Neural cell (in vitro differentiated cells): ENCODE measurements around the gene NAALADL1. TPM values are rescaled to one million over a fixed set of nuclear protein-coding genes. Genes with fewer than 3 reads are reported as not detected.

Experiments
- H2AFZ ChIP-seq: fragments of 200-600, 300-800 bp; sonication (generic), shearing (Covaris generic); 2 replicates; pipeline ENCODE4 v1.6.0; 2014; ENCODE audit warnings: low read depth, mild to moderate bottlenecking, antibody characterized with exemption, low read length, moderate library complexity
- H3F3A ChIP-seq: fragments of 200-600 bp; shearing (Covaris generic); 2 replicates; pipeline ENCODE4 v1.6.1; 2016; ENCODE audit warnings: mild to moderate bottlenecking, moderate library complexity, mixed read lengths, antibody characterized with exemption, low read length; ENCODE audit not compliant: insufficient read depth, poor library complexity, severe bottlenecking
- H3K27ac ChIP-seq: fragments of 200-600, 300-800 bp; sonication (generic), shearing (Covaris generic); 2 replicates; pipeline ENCODE4 v1.5.1; 2014; ENCODE audit warnings: mild to moderate bottlenecking, low read length, moderate library complexity
- H3K27me3 ChIP-seq: fragments of 300-800, 200-600 bp; sonication (generic), shearing (Covaris generic); 2 replicates; pipeline ENCODE4 v1.6.0; 2014; ENCODE audit warnings: mild to moderate bottlenecking, low read depth, low read length, moderate library complexity; ENCODE audit not compliant: insufficient read depth
- H3K36me3 ChIP-seq: fragments of 300-800, 200-600 bp; sonication (generic), shearing (Covaris generic); 2 replicates; pipeline ENCODE4 v1.5.1; 2014; ENCODE audit warnings: mild to moderate bottlenecking, antibody characterized with exemption, low read length, moderate library complexity; ENCODE audit not compliant: insufficient read depth
- H3K4me2 ChIP-seq: fragments of 300-800, 200-600 bp; sonication (generic), shearing (Covaris generic); 2 replicates; pipeline ENCODE4 v1.6.0; 2014; ENCODE audit warnings: mild to moderate bottlenecking, low read length
- H3K4me3 ChIP-seq: fragments of 300-800, 200-600 bp; sonication (generic), shearing (Covaris generic); 2 replicates; pipeline ENCODE4 v1.5.1; 2014; ENCODE audit warnings: mild to moderate bottlenecking, low read length, moderate library complexity
- H3K79me2 ChIP-seq: fragments of 200-600 bp; shearing (Covaris generic); replicated peaks from 2 replicates; pipeline ENCODE4 v1.6.0; 2014; ENCODE audit warnings: mild to moderate bottlenecking, low read length, moderate library complexity; ENCODE audit not compliant: insufficient read depth
- H3K9ac ChIP-seq: fragments of 300-800, 200-600 bp; sonication (generic), shearing (Covaris generic); 2 replicates; pipeline ENCODE4 v1.6.1; 2016; ENCODE audit warnings: mild to moderate bottlenecking, low read length, mixed read lengths
- H3K9me2 ChIP-seq: fragments of 200-600 bp; shearing (Covaris generic); 2 replicates; pipeline ENCODE4 v1.6.1; 2016; ENCODE audit warnings: mild to moderate bottlenecking, low read length, mixed read lengths; ENCODE audit not compliant: insufficient read depth
- H3K9me3 ChIP-seq: fragments of 200-600, 300-800 bp; sonication (generic), shearing (Covaris generic); 2 replicates; pipeline ENCODE4 v1.6.1; 2016; ENCODE audit warnings: mild to moderate bottlenecking, mixed run types, low read length, moderate library complexity, mixed read lengths
- H4K20me1 ChIP-seq: fragments of 200-600 bp; shearing (Covaris generic); 2 replicates; pipeline ENCODE4 v1.6.1; 2016; ENCODE audit warnings: mild to moderate bottlenecking, mixed run types; ENCODE audit not compliant: insufficient read depth
- EP300 ChIP-seq: fragments of 450-650 bp; conservative IDR thresholded peaks from 2 replicates; pipeline ENCODE4 v1.6.1; 2014; ENCODE audit warnings: antibody characterized with exemption, mild to moderate bottlenecking, moderate library complexity; ENCODE audit not compliant: poor library complexity, severe bottlenecking
- EZH2 ChIP-seq: fragments of 200-600, 300-800 bp; shearing (Covaris generic), sonication (generic); IDR thresholded peaks from 2 replicates; pipeline ENCODE4 v1.6.1; 2014; ENCODE audit warnings: antibody characterized with exemption, low read length, borderline replicate concordance, mild to moderate bottlenecking; ENCODE audit not compliant: insufficient read depth, poor library complexity, severe bottlenecking
- MXI1 ChIP-seq: fragments of 450-650 bp; conservative IDR thresholded peaks from 2 replicates; pipeline ENCODE4 v1.6.1; 2014; ENCODE audit warnings: antibody characterized with exemption, mild to moderate bottlenecking; ENCODE audit not compliant: poor library complexity, severe bottlenecking
- POLR2AphosphoS5 ChIP-seq: IDR thresholded peaks from 2 replicates; pipeline ENCODE4 v1.6.1; 2012
- RAD21 ChIP-seq: fragments of 450-650 bp; conservative IDR thresholded peaks from 2 replicates; pipeline ENCODE4 v1.6.1; 2014; ENCODE audit warnings: antibody characterized with exemption, mild to moderate bottlenecking, moderate library complexity
- SMC3 ChIP-seq: fragments of 450-650 bp; conservative IDR thresholded peaks from 2 replicates; pipeline ENCODE4 v1.6.1; 2014; ENCODE audit warnings: antibody characterized with exemption, mild to moderate bottlenecking, moderate library complexity; ENCODE audit not compliant: poor library complexity
- TAF1 ChIP-seq: IDR thresholded peaks from 2 replicates; pipeline ENCODE4 v1.6.1; 2012; ENCODE audit warnings: low read depth
- polyA plus RNA-seq: library from polyadenylated mRNA; depleted of rRNA; stranded (reverse); fragments of >200 nt; gene quantifications from 2 replicates; pipeline ENCODE4 v1.2.3, GENCODE V29; 2014
- TF ChIP-seq, protein P1 (sequence below): IDR thresholded peaks from 2 replicates; pipeline ENCODE4 v1.6.1; 2012; ENCODE audit warnings: borderline replicate concordance
- TF ChIP-seq, protein P2 (sequence below): fragments of 450-650 bp; IDR thresholded peaks from 2 replicates; pipeline ENCODE4 v1.5.1; 2014; ENCODE audit warnings: antibody characterized with exemption, mild to moderate bottlenecking, moderate library complexity; ENCODE audit not compliant: poor library complexity, severe bottlenecking

Gene NAALADL1
- polyA plus RNA-seq, 1 donor from 2014 or later = not detected

DNA sequence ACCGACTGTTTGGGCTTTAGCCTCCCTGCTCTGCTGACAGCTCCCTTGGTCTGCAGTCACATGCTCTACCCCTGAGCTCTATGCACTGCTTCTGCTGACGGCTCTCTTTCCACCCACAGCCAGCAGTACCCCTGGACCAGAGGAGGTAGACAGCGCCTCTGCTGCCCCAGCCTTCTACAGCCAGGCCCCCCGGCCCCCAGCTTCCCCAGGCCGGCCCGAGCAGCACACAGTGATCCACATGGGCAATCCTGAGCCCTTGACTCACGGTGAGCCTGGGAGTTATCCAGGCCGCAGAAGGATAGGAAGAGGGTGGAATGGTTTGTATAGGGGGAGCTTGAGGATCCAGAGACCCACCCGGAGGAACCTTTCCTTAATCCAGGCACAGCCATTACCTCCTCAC lies 28.5 kb upstream of the NAALADL1 start:
- H3K27me3 ChIP-seq = no peaks in the 10 kb centered on the region
- H4K20me1 ChIP-seq = no peaks in the 10 kb centered on the region
- H3K4me3 ChIP-seq = no peak overlapping the region
- no peak overlapping the region for H3K4me2 ChIP-seq
- H2AFZ ChIP-seq = no peak overlapping the region
- H3K9me3 ChIP-seq = no peaks in the 10 kb centered on the region
- H3K36me3 ChIP-seq = no peaks in the 10 kb centered on the region
- no peaks in the 10 kb centered on the region for H3F3A ChIP-seq
- H3K27ac ChIP-seq = no peak overlapping the region
- TF ChIP-seq TAF1 (no peak), POLR2AphosphoS5 (no peak), MXI1 (no peak), SMC3 (no peak), RAD21 (no peak), EZH2 (no peak), EP300 (no peak)
- TF ChIP-seq, protein P1, sequence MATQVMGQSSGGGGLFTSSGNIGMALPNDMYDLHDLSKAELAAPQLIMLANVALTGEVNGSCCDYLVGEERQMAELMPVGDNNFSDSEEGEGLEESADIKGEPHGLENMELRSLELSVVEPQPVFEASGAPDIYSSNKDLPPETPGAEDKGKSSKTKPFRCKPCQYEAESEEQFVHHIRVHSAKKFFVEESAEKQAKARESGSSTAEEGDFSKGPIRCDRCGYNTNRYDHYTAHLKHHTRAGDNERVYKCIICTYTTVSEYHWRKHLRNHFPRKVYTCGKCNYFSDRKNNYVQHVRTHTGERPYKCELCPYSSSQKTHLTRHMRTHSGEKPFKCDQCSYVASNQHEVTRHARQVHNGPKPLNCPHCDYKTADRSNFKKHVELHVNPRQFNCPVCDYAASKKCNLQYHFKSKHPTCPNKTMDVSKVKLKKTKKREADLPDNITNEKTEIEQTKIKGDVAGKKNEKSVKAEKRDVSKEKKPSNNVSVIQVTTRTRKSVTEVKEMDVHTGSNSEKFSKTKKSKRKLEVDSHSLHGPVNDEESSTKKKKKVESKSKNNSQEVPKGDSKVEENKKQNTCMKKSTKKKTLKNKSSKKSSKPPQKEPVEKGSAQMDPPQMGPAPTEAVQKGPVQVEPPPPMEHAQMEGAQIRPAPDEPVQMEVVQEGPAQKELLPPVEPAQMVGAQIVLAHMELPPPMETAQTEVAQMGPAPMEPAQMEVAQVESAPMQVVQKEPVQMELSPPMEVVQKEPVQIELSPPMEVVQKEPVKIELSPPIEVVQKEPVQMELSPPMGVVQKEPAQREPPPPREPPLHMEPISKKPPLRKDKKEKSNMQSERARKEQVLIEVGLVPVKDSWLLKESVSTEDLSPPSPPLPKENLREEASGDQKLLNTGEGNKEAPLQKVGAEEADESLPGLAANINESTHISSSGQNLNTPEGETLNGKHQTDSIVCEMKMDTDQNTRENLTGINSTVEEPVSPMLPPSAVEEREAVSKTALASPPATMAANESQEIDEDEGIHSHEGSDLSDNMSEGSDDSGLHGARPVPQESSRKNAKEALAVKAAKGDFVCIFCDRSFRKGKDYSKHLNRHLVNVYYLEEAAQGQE = no peak
- TF ChIP-seq, protein P2, sequence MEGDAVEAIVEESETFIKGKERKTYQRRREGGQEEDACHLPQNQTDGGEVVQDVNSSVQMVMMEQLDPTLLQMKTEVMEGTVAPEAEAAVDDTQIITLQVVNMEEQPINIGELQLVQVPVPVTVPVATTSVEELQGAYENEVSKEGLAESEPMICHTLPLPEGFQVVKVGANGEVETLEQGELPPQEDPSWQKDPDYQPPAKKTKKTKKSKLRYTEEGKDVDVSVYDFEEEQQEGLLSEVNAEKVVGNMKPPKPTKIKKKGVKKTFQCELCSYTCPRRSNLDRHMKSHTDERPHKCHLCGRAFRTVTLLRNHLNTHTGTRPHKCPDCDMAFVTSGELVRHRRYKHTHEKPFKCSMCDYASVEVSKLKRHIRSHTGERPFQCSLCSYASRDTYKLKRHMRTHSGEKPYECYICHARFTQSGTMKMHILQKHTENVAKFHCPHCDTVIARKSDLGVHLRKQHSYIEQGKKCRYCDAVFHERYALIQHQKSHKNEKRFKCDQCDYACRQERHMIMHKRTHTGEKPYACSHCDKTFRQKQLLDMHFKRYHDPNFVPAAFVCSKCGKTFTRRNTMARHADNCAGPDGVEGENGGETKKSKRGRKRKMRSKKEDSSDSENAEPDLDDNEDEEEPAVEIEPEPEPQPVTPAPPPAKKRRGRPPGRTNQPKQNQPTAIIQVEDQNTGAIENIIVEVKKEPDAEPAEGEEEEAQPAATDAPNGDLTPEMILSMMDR = no peak
- H3K9ac ChIP-seq = no peak overlapping the region
- H3K79me2 ChIP-seq = peaks cover 23% of the 10 kb centered on the region
- no peaks in the 10 kb centered on the region for H3K9me2 ChIP-seq

DNA sequence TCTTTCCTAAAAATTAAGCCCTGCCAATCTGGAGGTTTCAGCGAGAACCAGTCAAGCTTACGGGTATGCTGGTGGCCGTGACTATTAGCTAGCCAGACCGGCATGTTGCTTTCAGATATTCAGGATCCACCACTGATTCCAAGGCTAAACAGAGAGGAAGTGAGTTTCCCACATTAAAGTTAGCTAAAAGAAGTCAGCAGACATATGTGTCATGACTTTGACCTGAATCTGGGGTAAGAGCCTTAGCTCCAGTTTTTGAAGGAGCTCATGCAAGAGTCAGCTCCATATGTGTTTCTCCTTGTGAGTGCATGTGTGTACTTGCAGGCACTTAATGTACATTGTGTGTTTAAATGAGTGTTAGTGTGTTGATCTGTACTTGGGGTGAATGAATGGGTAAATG lies 27.1 kb upstream of the NAALADL1 start:
- Histone ChIP-seq H3K4me3 (peak overlapping the region; percentile 84), H3K27ac (no peak overlapping the region), H3K36me3 (no peaks in the 10 kb centered on the region), H3F3A (no peaks in the 10 kb centered on the region), H4K20me1 (no peaks in the 10 kb centered on the region), H3K79me2 (peaks cover 23% of the 10 kb centered on the region), H3K9me2 (no peaks in the 10 kb centered on the region), H3K27me3 (no peaks in the 10 kb centered on the region), H3K4me2 (no peak overlapping the region), H2AFZ (no peak overlapping the region), H3K9ac (no peak overlapping the region), H3K9me3 (no peaks in the 10 kb centered on the region)
- TF ChIP-seq MXI1 (no peak), EZH2 (no peak), TAF1 (no peak), POLR2AphosphoS5 (no peak), RAD21 (no peak), EP300 (no peak), SMC3 (no peak)
- TF ChIP-seq, protein P2 = no peak
- TF ChIP-seq, protein P1 = no peak
